Activated T-helper 1 cell treated with anti-CD3 and anti-CD28 coated beads, Interleukin-12 subunit alpha, Interleukin-12 subunit beta, Interleukin-2, Interleukin-4 antibody, amounts not matched to agents 30 ng/mL and 10 ng/mL and 1 ng/mL, durations not matched to agents 14 hours and 24 hours and 36 hours (primary cell): ENCODE data around the gene SEMA4F. TPM values are rescaled to one million over a fixed set of nuclear protein-coding genes. Genes with fewer than 3 reads are reported as not detected.
A peak's percentile ranks its signal among the peaks of the same experiment; 100 is the strongest.
"Not testable (repeated sequence)": the region's sequence is repeated elsewhere in the genome, so short reads cannot be mapped to it uniquely, and the experiment has no call there.

ENCODE experiments used
- DNase-seq: peaks from one replicate; pipeline ENCODE4 v3.0.0; 2021; ENCODE audit warnings: low spot score
- H3K27ac Mint-ChIP-seq: one replicate; pipeline ENCODE4 v1.8.0; 2021; ENCODE audit warnings: mild to moderate bottlenecking, mixed read lengths
- H3K27me3 Mint-ChIP-seq: one replicate; pipeline ENCODE4 v1.8.0; 2022; ENCODE audit warnings: mild to moderate bottlenecking, moderate library complexity, mixed read lengths; ENCODE audit not compliant: insufficient read depth
- H3K36me3 Mint-ChIP-seq: one replicate; pipeline ENCODE4 v1.8.0; 2021; ENCODE audit warnings: low read depth, mixed read lengths
- H3K4me1 Mint-ChIP-seq: one replicate; pipeline ENCODE4 v1.8.0; 2021; ENCODE audit warnings: low read depth, mixed read lengths
- H3K4me3 Mint-ChIP-seq: one replicate; pipeline ENCODE4 v1.8.0; 2021; ENCODE audit warnings: mild to moderate bottlenecking, moderate library complexity, mixed read lengths
- H3K9me3 Mint-ChIP-seq: one replicate; pipeline ENCODE4 v1.8.0; 2021; ENCODE audit warnings: mixed read lengths
- intact Hi-C: fragments of 100-400 bp; cut with micrococcal nuclease; formaldehyde crosslinking; loops from one replicate; pipeline ENCODE4 v1.15.1; 2024
- total RNA-seq: library from RNA; stranded (reverse); gene quantifications from 2 replicates; pipeline ENCODE4 v1.2.3, GENCODE V29; 2022

Gene SEMA4F
- 2.4 and 3.2 TPM in 2 replicates for total RNA-seq

GRCh38 chr2:74653985-74654882 is at the start of gene SEMA4F:
SEMA4F (plus strand) TSS chr2:74654247; CDS start chr2:74654377, 130 bp downstream.
- intact Hi-C loops = loop anchor here (1.0 to 10.0 kb wide), 15 partner anchors 61 to 1479 kb away; partner anchors contain the start of genes AUP1, C2orf81, DOK1 and EGR4
- peaks cover 12% of the 10 kb centered on the region for H3K4me1 Mint-ChIP-seq
- H3K9me3 Mint-ChIP-seq = no peaks in the 10 kb centered on the region
- H3K27ac Mint-ChIP-seq = peak within 1 kb of the TSS; percentile 4
- peaks cover 37% of the 10 kb centered on the region for H3K27me3 Mint-ChIP-seq
- H3K4me3 Mint-ChIP-seq = peak within 1 kb of the TSS; percentile 89
- peaks cover 6% of the 10 kb centered on the region for H3K36me3 Mint-ChIP-seq
- DNase-seq = peak; percentile 92

- H3K27ac Mint-ChIP-seq = no peak overlapping the region
- no peak for DNase-seq
- H3K27me3 Mint-ChIP-seq = peaks cover 43% of the 10 kb centered on the region
- no peaks in the 10 kb centered on the region for H3K9me3 Mint-ChIP-seq
- no peak overlapping the region for H3K4me3 Mint-ChIP-seq
- H3K36me3 Mint-ChIP-seq = no peaks in the 10 kb centered on the region
- H3K4me1 Mint-ChIP-seq = peaks cover 13% of the 10 kb centered on the region
- intact Hi-C loops = no loop called here
Measured at GRCh38 chr2:74606927-74607326, 47.1 kb upstream of the SEMA4F start.

GRCh38 chr2:74617122-74617521 is 36.9 kb upstream of the SEMA4F start:
- Mint-ChIP-seq H3K27me3 (peaks cover 26% of the 10 kb centered on the region), H3K36me3 (no peaks in the 10 kb centered on the region), H3K4me1 (peaks cover 5% of the 10 kb centered on the region), H3K9me3 (no peaks in the 10 kb centered on the region), H3K4me3 (no peak overlapping the region), H3K27ac (no peak overlapping the region)
- no peak for DNase-seq
- intact Hi-C loops = no loop called here

GRCh38 chr2:74618410-74619083 is 35.5 kb upstream of the SEMA4F start:
- DNase-seq = no peak
- Mint-ChIP-seq H3K4me1 (peaks cover 5% of the 10 kb centered on the region), H3K27me3 (peaks cover 16% of the 10 kb centered on the region), H3K9me3 (no peaks in the 10 kb centered on the region), H3K36me3 (no peaks in the 10 kb centered on the region), H3K27ac (no peak overlapping the region), H3K4me3 (no peak overlapping the region)
- intact Hi-C loops = no loop called here

- intact Hi-C loops = no loop called here
- Mint-ChIP-seq H3K4me1 (peaks cover 5% of the 10 kb centered on the region), H3K4me3 (no peak overlapping the region), H3K9me3 (no peaks in the 10 kb centered on the region), H3K27ac (no peak overlapping the region), H3K36me3 (no peaks in the 10 kb centered on the region), H3K27me3 (peaks cover 11% of the 10 kb centered on the region)
- DNase-seq = no peak
Measured at GRCh38 chr2:74619651-74620297, 34.3 kb upstream of the SEMA4F start.

- DNase-seq = no peak
- Mint-ChIP-seq H3K36me3 (no peaks in the 10 kb centered on the region), H3K27ac (no peak overlapping the region), H3K27me3 (peaks cover 9% of the 10 kb centered on the region), H3K4me3 (no peak overlapping the region), H3K4me1 (peaks cover 5% of the 10 kb centered on the region), H3K9me3 (no peaks in the 10 kb centered on the region)
- intact Hi-C loops = no loop called here
Measured at GRCh38 chr2:74620671-74621070, 33.4 kb upstream of the SEMA4F start.

- intact Hi-C loops = no loop called here
- H3K4me3 Mint-ChIP-seq = no peak overlapping the region
- DNase-seq = no peak
- no peak overlapping the region for H3K27ac Mint-ChIP-seq
- peaks cover 9% of the 10 kb centered on the region for H3K27me3 Mint-ChIP-seq
- H3K36me3 Mint-ChIP-seq = no peaks in the 10 kb centered on the region
- no peaks in the 10 kb centered on the region for H3K4me1 Mint-ChIP-seq
- H3K9me3 Mint-ChIP-seq = no peaks in the 10 kb centered on the region
Measured at GRCh38 chr2:74625658-74626425, 28.2 kb upstream of the SEMA4F start.

GRCh38 chr2:74628538-74629105 is 25.4 kb upstream of the SEMA4F start:
- intact Hi-C loops = no loop called here
- DNase-seq = no peak
- Mint-ChIP-seq H3K4me3 (no peak overlapping the region), H3K4me1 (no peaks in the 10 kb centered on the region), H3K36me3 (no peaks in the 10 kb centered on the region), H3K9me3 (no peaks in the 10 kb centered on the region), H3K27ac (no peak overlapping the region), H3K27me3 (peaks cover 9% of the 10 kb centered on the region)

GRCh38 chr2:74630454-74630853 is 23.6 kb upstream of the SEMA4F start:
- H3K27me3 Mint-ChIP-seq = peaks cover 15% of the 10 kb centered on the region
- H3K4me1 Mint-ChIP-seq, H3K4me3 Mint-ChIP-seq, H3K27ac Mint-ChIP-seq, H3K36me3 Mint-ChIP-seq, intact Hi-C loops, H3K9me3 Mint-ChIP-seq, DNase-seq: not testable (repeated sequence)

- Mint-ChIP-seq H3K27me3 (peaks cover 25% of the 10 kb centered on the region), H3K27ac (no peak overlapping the region), H3K9me3 (no peaks in the 10 kb centered on the region), H3K36me3 (no peaks in the 10 kb centered on the region), H3K4me3 (no peak overlapping the region), H3K4me1 (no peaks in the 10 kb centered on the region)
- DNase-seq = no peak
- intact Hi-C loops = no loop called here
Measured at GRCh38 chr2:74632209-74632938, 21.7 kb upstream of the SEMA4F start.

GRCh38 chr2:74632939-74633312 is 21.1 kb upstream of the SEMA4F start:
- no peak for DNase-seq
- Mint-ChIP-seq H3K27me3 (peaks cover 23% of the 10 kb centered on the region), H3K4me3 (no peak overlapping the region)

GRCh38 chr2:74639550-74639949 is 14.5 kb upstream of the SEMA4F start:
- H3K36me3 Mint-ChIP-seq = no peaks in the 10 kb centered on the region
- H3K27ac Mint-ChIP-seq = no peak overlapping the region
- peaks cover 23% of the 10 kb centered on the region for H3K27me3 Mint-ChIP-seq
- H3K4me3 Mint-ChIP-seq = no peak overlapping the region
- no peaks in the 10 kb centered on the region for H3K4me1 Mint-ChIP-seq
- no peaks in the 10 kb centered on the region for H3K9me3 Mint-ChIP-seq
- DNase-seq = no peak
- intact Hi-C loops = no loop called here

More at GRCh38 chr2:74632939-74633312, 21.1 kb upstream of the SEMA4F start:
- Mint-ChIP-seq H3K4me1 (no peaks in the 10 kb centered on the region), H3K27ac (no peak overlapping the region), H3K9me3 (no peaks in the 10 kb centered on the region), H3K36me3 (no peaks in the 10 kb centered on the region)
- intact Hi-C loops = no loop called here
